NOMO-1 (cell line): ENCODE results near the gene RAB30.
"Not testable (repeated sequence)": the region's sequence is repeated elsewhere in the genome, so short reads cannot be mapped to it uniquely, and the experiment has no call there.

ENCODE experiments used
- DNase-seq, 2 experiments: peaks; one replicate each; lab custom pipeline; 2025; ENCODE audit not compliant: unreplicated experiment in 2 of 2; lab: John Stamatoyannopoulos, UW

The RAB30 gene

GRCh38 chr11:82950502-82950901 lies 121.2 kb downstream of the RAB30 start:
- not testable (repeated sequence) for DNase-seq

- DNase-seq = no peak
Measured at GRCh38 chr11:82949352-82949751, 122.3 kb downstream of the RAB30 start.

- no peak for DNase-seq
Measured at GRCh38 chr11:82945682-82946081, 126.0 kb downstream of the RAB30 start.

- not testable (repeated sequence) for DNase-seq
Measured at GRCh38 chr11:82945041-82945440, 126.7 kb downstream of the RAB30 start.

GRCh38 chr11:82944198-82944597 lies 127.5 kb downstream of the RAB30 start:
- no peak for DNase-seq

GRCh38 chr11:82943430-82943829 lies 128.3 kb downstream of the RAB30 start:
- not testable (repeated sequence) for DNase-seq

- no peak for DNase-seq
Measured at GRCh38 chr11:82942376-82942775, 129.3 kb downstream of the RAB30 start.

- no peak for DNase-seq
Measured at GRCh38 chr11:82939456-82939855, 132.2 kb downstream of the RAB30 start.

GRCh38 chr11:82937554-82937953 lies 134.1 kb downstream of the RAB30 start:
- no peak for DNase-seq

- no peak for DNase-seq
Measured at GRCh38 chr11:82936261-82936660, 135.4 kb downstream of the RAB30 start.

- DNase-seq = no peak
Measured at GRCh38 chr11:82932564-82932963, 139.1 kb downstream of the RAB30 start.

GRCh38 chr11:82930734-82931133 lies 141.0 kb downstream of the RAB30 start:
- no peak for DNase-seq

- peak in 1 of 2 experiments; percentile 10 for DNase-seq
Measured at GRCh38 chr11:82930229-82930628, 141.5 kb downstream of the RAB30 start.

GRCh38 chr11:82929121-82929520 lies 142.6 kb downstream of the RAB30 start:
- no peak for DNase-seq

- peak in 1 of 2 experiments; percentile 67 for DNase-seq
Measured at GRCh38 chr11:82927264-82927880, 144.3 kb downstream of the RAB30 start.

GRCh38 chr11:82924522-82925224 lies 147.0 kb downstream of the RAB30 start:
- no peak for DNase-seq
